Psoas muscle (tissue), 8 donors: ENCODE measurements around the gene SYNE2. TPM values are rescaled to one million over a fixed set of nuclear protein-coding genes. Genes with fewer than 3 reads are reported as not detected.
"Not testable (repeated sequence)": the region's sequence is repeated elsewhere in the genome, so short reads cannot be mapped to it uniquely, and the experiment has no call there.

ENCODE experiments used
- ATAC-seq, 4 donors: fragments of 200-7000 bp; cut with Tn5 transposase; one replicate each; pipeline ENCODE4 v1.9.1; 2020; ENCODE audit warnings: moderate library complexity in 3 of 4, mild to moderate bottlenecking in 2 of 4
- DNase-seq, 2 donors: peaks; one replicate each; pipeline ENCODE4 v3.0.0-alpha.2; 2020
- H3K27ac ChIP-seq: fragments of 200-600 bp; one replicate; pipeline ENCODE4 v1.8.0; 2022
- H3K27me3 ChIP-seq, 3 donors: fragments of 200-600 bp in 1 of 3; one replicate each; pipeline versions ENCODE4 v1.6.1 to v1.8.0; 2013 to 2022; ENCODE audit warnings: low read length in 2 of 3, mild to moderate bottlenecking in 2 of 3, moderate library complexity in 1 of 3; ENCODE audit not compliant: insufficient read depth in 3 of 3
- H3K36me3 ChIP-seq, 2 donors: fragments of 200-600 bp in 1 of 2; one replicate each; pipeline versions ENCODE4 v1.6.1 to v1.8.0; 2013 to 2022; ENCODE audit warnings: low read depth in 1 of 2, mild to moderate bottlenecking in 1 of 2, moderate library complexity in 1 of 2; ENCODE audit not compliant: insufficient read depth in 1 of 2
- H3K4me1 ChIP-seq: fragments of 200-600 bp; one replicate; pipeline ENCODE4 v1.8.0; 2022
- H3K4me3 ChIP-seq: fragments of 200-600 bp; one replicate; pipeline ENCODE4 v1.8.0; 2022; ENCODE audit warnings: mild to moderate bottlenecking
- H3K9me3 ChIP-seq: fragments of 200-600 bp; one replicate; pipeline ENCODE4 v1.8.0; 2022
- WGBS, 3 donors: extraction: QIAGEN DNeasy Blood & Tissue Kit; methylation state at CpG; one replicate each; pipeline versions ENCODE4 v1.1.6 to v1.1.7; 2013; 5-methylcytosine and 5-hydroxymethylcytosine counted together
- intact Hi-C, 2 donors: fragments of 100-400 bp; cut with DNase I; formaldehyde crosslinking; loops; one replicate each; pipeline versions ENCODE4 v1.11.0 to v1.14.2; 2022
- polyA plus RNA-seq, 3 donors: library from polyadenylated mRNA; stranded (reverse); fragments of 200-250 nt; gene quantifications; one replicate each; pipeline ENCODE4 v1.2.3, GENCODE V29; 2013
- total RNA-seq, 4 donors: library from RNA; stranded (reverse); fragmentation: NEBNext Ultra II Directional in 2 of 4; extraction: Animal tissue kit (Norgen Biotek cat#: 25700) in 2 of 4; gene quantifications; one replicate each; pipeline versions ENCODE4 v1.2.1 to v1.2.4, GENCODE V29; 2021 to 2023
- TF ChIP-seq, protein P1 (sequence below): fragments of 200-600 bp; IDR thresholded peaks from one replicate; pipeline ENCODE4 v1.8.0; 2022; ENCODE audit warnings: antibody characterized with exemption
- donor health status: healthy with polysubstance abuse.
- donor health status: DM: no; HTN: no; CAD: no; lungs with moderate emphysema.
- donor health status: Bipolar disorder and iron deficiency.
- donor health status: healthy.
- donor health status: DM: yes; HTN: yes; CAD: no.
- donor health status: DM: no; HTN: no; CAD: no.
- donor health status: DM: no; HTN: no; CAD: no.
- donor health status: DM: yes; HTN: yes; CAD: no.

The SYNE2 gene
- total and polyA plus RNA-seq, 7 donors = 23.0 to 239 (median 150) TPM

DNA sequence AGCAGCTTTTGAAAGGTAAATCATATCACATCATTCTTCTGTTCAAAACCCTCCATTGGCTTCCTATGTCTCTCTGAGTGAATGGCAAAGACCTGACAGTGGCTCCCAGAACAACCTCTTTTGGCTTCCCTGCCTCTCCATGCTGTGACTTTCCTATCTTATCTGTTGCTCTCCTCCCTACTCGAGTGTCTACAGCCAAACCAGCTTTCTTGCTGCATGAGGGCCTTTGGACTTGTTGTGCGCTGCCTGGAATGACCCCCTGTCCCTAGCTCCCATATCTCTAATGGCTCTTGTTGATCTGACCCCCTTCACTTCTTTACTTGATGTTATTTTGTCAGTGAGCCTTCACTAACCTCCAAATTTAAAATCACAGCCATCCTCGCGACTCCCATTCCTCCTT lies 2.5 kb downstream of the SYNE2 start:
- TF ChIP-seq, protein P1, sequence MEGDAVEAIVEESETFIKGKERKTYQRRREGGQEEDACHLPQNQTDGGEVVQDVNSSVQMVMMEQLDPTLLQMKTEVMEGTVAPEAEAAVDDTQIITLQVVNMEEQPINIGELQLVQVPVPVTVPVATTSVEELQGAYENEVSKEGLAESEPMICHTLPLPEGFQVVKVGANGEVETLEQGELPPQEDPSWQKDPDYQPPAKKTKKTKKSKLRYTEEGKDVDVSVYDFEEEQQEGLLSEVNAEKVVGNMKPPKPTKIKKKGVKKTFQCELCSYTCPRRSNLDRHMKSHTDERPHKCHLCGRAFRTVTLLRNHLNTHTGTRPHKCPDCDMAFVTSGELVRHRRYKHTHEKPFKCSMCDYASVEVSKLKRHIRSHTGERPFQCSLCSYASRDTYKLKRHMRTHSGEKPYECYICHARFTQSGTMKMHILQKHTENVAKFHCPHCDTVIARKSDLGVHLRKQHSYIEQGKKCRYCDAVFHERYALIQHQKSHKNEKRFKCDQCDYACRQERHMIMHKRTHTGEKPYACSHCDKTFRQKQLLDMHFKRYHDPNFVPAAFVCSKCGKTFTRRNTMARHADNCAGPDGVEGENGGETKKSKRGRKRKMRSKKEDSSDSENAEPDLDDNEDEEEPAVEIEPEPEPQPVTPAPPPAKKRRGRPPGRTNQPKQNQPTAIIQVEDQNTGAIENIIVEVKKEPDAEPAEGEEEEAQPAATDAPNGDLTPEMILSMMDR = no peak
- Histone ChIP-seq H3K27me3 (no peaks in the 10 kb centered on the region), H3K36me3 (no peaks in the 10 kb centered on the region), H3K4me1 (peaks cover 25% of the 10 kb centered on the region), H3K27ac (no peak overlapping the region), H3K4me3 (peak overlapping the region; percentile 88), H3K9me3 (no peaks in the 10 kb centered on the region)
- 75 to 87% (median 76%) methylated on average over 4 of the region's 4 CpGs for WGBS, 3 donors
- intact Hi-C loops = no loop called here
- no peak for ATAC-seq
- no peak for DNase-seq

GRCh38 chr14:63857466-63858030 lies 4.7 kb downstream of the SYNE2 start:
- ATAC-seq (no peak), DNase-seq (no peak)
- Histone ChIP-seq H3K36me3 (no peaks in the 10 kb centered on the region), H3K9me3 (no peaks in the 10 kb centered on the region), H3K27me3 (no peaks in the 10 kb centered on the region), H3K4me3 (no peak overlapping the region), H3K4me1 (peaks cover 26% of the 10 kb centered on the region), H3K27ac (no peak overlapping the region)
- intact Hi-C loops = no loop called here
- TF ChIP-seq, protein P1 = no peak
- WGBS, 3 donors = 94 to 98% (median 96%) methylated on average over 3 of the region's 3 CpGs

GRCh38 chr14:63860146-63860545 lies 7.3 kb downstream of the SYNE2 start:
- TF ChIP-seq, protein P1 = no peak
- no peaks in the 10 kb centered on the region for H3K27me3 ChIP-seq
- DNase-seq = no peak
- no peak for ATAC-seq
- H3K27ac ChIP-seq = no peak overlapping the region
- no peaks in the 10 kb centered on the region for H3K9me3 ChIP-seq
- no peaks in the 10 kb centered on the region for H3K36me3 ChIP-seq
- H3K4me3 ChIP-seq = no peak overlapping the region
- intact Hi-C loops = no loop called here
- peaks cover 32% of the 10 kb centered on the region for H3K4me1 ChIP-seq
- 12 to 29% (median 29%) methylated on average over 1 of the region's 1 CpG for WGBS, 3 donors

GRCh38 chr14:63862163-63862562 lies 9.4 kb downstream of the SYNE2 start:
- H3K9me3 ChIP-seq = no peaks in the 10 kb centered on the region
- peaks cover 29% of the 10 kb centered on the region for H3K4me1 ChIP-seq
- no peak overlapping the region for H3K27ac ChIP-seq
- intact Hi-C loops = no loop called here
- no peak for ATAC-seq
- no peaks in the 10 kb centered on the region for H3K27me3 ChIP-seq
- DNase-seq = no peak
- WGBS, 3 donors = 85 to 95% (median 86%) methylated on average over 8 of the region's 8 CpGs
- H3K4me3 ChIP-seq = no peak overlapping the region
- H3K36me3 ChIP-seq = no peaks in the 10 kb centered on the region
- TF ChIP-seq, protein P1 = no peak

- WGBS, 3 donors = 46 to 66% (median 46%) methylated on average over 6 of the region's 6 CpGs
- Histone ChIP-seq H3K9me3 (no peaks in the 10 kb centered on the region), H3K27ac (peak overlapping the region; percentile 75), H3K4me3 (no peak overlapping the region), H3K4me1 (peaks cover 22% of the 10 kb centered on the region), H3K36me3 (no peaks in the 10 kb centered on the region), H3K27me3 (no peaks in the 10 kb centered on the region)
- TF ChIP-seq, protein P1 = no peak
- ATAC-seq (peak in 3 of 4 donors; percentile 37 to 53 (median 47)), DNase-seq (no peak)
- intact Hi-C loops = no loop called here
Measured at GRCh38 chr14:63863004-63863403, 10.2 kb downstream of the SYNE2 start.

GRCh38 chr14:63864775-63865174 lies 12.0 kb downstream of the SYNE2 start:
- intact Hi-C loops, H3K9me3 ChIP-seq, H3K27me3 ChIP-seq, H3K36me3 ChIP-seq, DNase-seq: not testable (repeated sequence)
- 4 to 11% (median 10%) methylated on average over 1 of the region's 2 CpGs for WGBS, 3 donors
- Histone ChIP-seq H3K27ac (peak overlapping the region; percentile 75), H3K4me1 (peaks cover 21% of the 10 kb centered on the region), H3K4me3 (peak overlapping the region; percentile 59)
- ATAC-seq = peak; percentile 36 to 71 (median 60)
